HG03064 (cell line): ENCODE data around the gene RLIM.
"Not testable (repeated sequence)": the region's sequence is repeated elsewhere in the genome, so short reads cannot be mapped to it uniquely, and the experiment has no call there.

Experiments
- ATAC-seq: cut with Tn5 transposase; IDR thresholded peaks from one replicate; pipeline ENCODE4 v1.9.1; 2021; ENCODE audit warnings: low read depth; ENCODE audit not compliant: unreplicated experiment

Gene RLIM

GRCh38 chrX:74614093-74614909, at the start of gene RLIM:
Gene RLIM, minus strand, starts transcription at chrX:74614624. Its CDS starts 18,647 bp downstream, at chrX:74595977.
- peak; percentile 93 for ATAC-seq

GRCh38 chrX:74656079-74656745, 41.8 kb upstream of the RLIM start:
- no peak for ATAC-seq

GRCh38 chrX:74654953-74655352, 40.5 kb upstream of the RLIM start:
- not testable (repeated sequence) for ATAC-seq

GRCh38 chrX:74636749-74637314, 22.4 kb upstream of the RLIM start:
- no peak for ATAC-seq

GRCh38 chrX:74613370-74614092, 893 bp downstream of the RLIM start:
- ATAC-seq: no peak

- no peak for ATAC-seq
Measured at GRCh38 chrX:74606799-74607198, 7.6 kb downstream of the RLIM start.

GRCh38 chrX:74606342-74606741, 8.1 kb downstream of the RLIM start:
- no peak for ATAC-seq

- ATAC-seq: no peak
Measured at GRCh38 chrX:74603040-74603439, 11.4 kb downstream of the RLIM start.

GRCh38 chrX:74602142-74602541, 12.3 kb downstream of the RLIM start:
- no peak for ATAC-seq

- ATAC-seq: no peak
Measured at GRCh38 chrX:74593593-74593992, 20.8 kb downstream of the RLIM start.

GRCh38 chrX:74585766-74586165, 28.7 kb downstream of the RLIM start:
- no peak for ATAC-seq

GRCh38 chrX:74579597-74580198, 34.7 kb downstream of the RLIM start:
- ATAC-seq: no peak

- ATAC-seq: no peak
Measured at GRCh38 chrX:74578137-74578536, 36.3 kb downstream of the RLIM start.

- no peak for ATAC-seq
Measured at GRCh38 chrX:74557378-74557777, 57.0 kb downstream of the RLIM start.

GRCh38 chrX:74551934-74552333, 62.5 kb downstream of the RLIM start:
- ATAC-seq: no peak

GRCh38 chrX:74550295-74550802, 64.1 kb downstream of the RLIM start:
- peak; percentile 87 for ATAC-seq

- no peak for ATAC-seq
Measured at GRCh38 chrX:74546984-74547383, 67.4 kb downstream of the RLIM start.

GRCh38 chrX:74545880-74546523, 68.4 kb downstream of the RLIM start:
- ATAC-seq: no peak

- ATAC-seq: no peak
Measured at GRCh38 chrX:74540635-74541249, 73.7 kb downstream of the RLIM start.
